ENCODE data around the gene KRT26. TPM values are rescaled to one million over a fixed set of nuclear protein-coding genes. Genes with fewer than 3 reads are reported as not detected.

Gene KRT26
- total RNA-seq, 2 donors from 2014 or later: not detected

- Histone ChIP-seq H3K4me1 (ENCODE audit: control insufficient read depth in 1 of 2, low read depth in 2 of 2) (peaks cover 20 to 26% of the 10 kb centered on the region in 2 donors), H3K4me3 (no peak overlapping the region), H3K36me3 (peaks cover 4% of the 10 kb centered on the region), H3K27me3 (replicated peaks; ENCODE audit: insufficient read depth) (no peaks in the 10 kb centered on the region), H3K9me3 (no peaks in the 10 kb centered on the region), H3K27ac (no peak overlapping the region)
- DNase-seq (ENCODE audit: low spot score): no peak
- TF ChIP-seq, protein P1, sequence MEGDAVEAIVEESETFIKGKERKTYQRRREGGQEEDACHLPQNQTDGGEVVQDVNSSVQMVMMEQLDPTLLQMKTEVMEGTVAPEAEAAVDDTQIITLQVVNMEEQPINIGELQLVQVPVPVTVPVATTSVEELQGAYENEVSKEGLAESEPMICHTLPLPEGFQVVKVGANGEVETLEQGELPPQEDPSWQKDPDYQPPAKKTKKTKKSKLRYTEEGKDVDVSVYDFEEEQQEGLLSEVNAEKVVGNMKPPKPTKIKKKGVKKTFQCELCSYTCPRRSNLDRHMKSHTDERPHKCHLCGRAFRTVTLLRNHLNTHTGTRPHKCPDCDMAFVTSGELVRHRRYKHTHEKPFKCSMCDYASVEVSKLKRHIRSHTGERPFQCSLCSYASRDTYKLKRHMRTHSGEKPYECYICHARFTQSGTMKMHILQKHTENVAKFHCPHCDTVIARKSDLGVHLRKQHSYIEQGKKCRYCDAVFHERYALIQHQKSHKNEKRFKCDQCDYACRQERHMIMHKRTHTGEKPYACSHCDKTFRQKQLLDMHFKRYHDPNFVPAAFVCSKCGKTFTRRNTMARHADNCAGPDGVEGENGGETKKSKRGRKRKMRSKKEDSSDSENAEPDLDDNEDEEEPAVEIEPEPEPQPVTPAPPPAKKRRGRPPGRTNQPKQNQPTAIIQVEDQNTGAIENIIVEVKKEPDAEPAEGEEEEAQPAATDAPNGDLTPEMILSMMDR (IDR thresholded peaks at IDR 0.05): no peak
- ATAC-seq (ENCODE audit: insufficient number of reproducible peaks, low FRiP score, low read depth): no peak
These were observed 41.8 kb upstream of the KRT26 start for GRCh38 chr17:40813804-40814203.

- TF ChIP-seq, protein P1 (IDR thresholded peaks at IDR 0.05): no peak
- Histone ChIP-seq H3K4me3 (no peak overlapping the region), H3K9me3 (no peaks in the 10 kb centered on the region), H3K4me1 (ENCODE audit: control insufficient read depth in 1 of 2, low read depth in 2 of 2) (peaks cover 15 to 20% of the 10 kb centered on the region in 2 donors), H3K27ac (no peak overlapping the region), H3K27me3 (replicated peaks; ENCODE audit: insufficient read depth) (no peaks in the 10 kb centered on the region), H3K36me3 (peaks cover 4% of the 10 kb centered on the region)
- no peak for DNase-seq (ENCODE audit: low spot score)
- ATAC-seq (ENCODE audit: insufficient number of reproducible peaks, low FRiP score, low read depth): no peak
These were observed 40.6 kb upstream of the KRT26 start for GRCh38 chr17:40812639-40813038.

- TF ChIP-seq, protein P1 (IDR thresholded peaks at IDR 0.05): no peak
- Histone ChIP-seq H3K9me3 (no peaks in the 10 kb centered on the region), H3K36me3 (no peaks in the 10 kb centered on the region), H3K27me3 (replicated peaks; ENCODE audit: insufficient read depth) (no peaks in the 10 kb centered on the region), H3K27ac (peak overlapping the region in 1 of 2 donors; percentile 41), H3K4me3 (no peak overlapping the region), H3K4me1 (ENCODE audit: control insufficient read depth in 1 of 2, low read depth in 2 of 2) (peaks cover 14 to 16% of the 10 kb centered on the region in 2 donors)
- no peak for DNase-seq (ENCODE audit: low spot score)
- no peak for ATAC-seq (ENCODE audit: insufficient number of reproducible peaks, low FRiP score, low read depth)
These were observed 38.5 kb upstream of the KRT26 start for GRCh38 chr17:40810494-40810893.

DNA sequence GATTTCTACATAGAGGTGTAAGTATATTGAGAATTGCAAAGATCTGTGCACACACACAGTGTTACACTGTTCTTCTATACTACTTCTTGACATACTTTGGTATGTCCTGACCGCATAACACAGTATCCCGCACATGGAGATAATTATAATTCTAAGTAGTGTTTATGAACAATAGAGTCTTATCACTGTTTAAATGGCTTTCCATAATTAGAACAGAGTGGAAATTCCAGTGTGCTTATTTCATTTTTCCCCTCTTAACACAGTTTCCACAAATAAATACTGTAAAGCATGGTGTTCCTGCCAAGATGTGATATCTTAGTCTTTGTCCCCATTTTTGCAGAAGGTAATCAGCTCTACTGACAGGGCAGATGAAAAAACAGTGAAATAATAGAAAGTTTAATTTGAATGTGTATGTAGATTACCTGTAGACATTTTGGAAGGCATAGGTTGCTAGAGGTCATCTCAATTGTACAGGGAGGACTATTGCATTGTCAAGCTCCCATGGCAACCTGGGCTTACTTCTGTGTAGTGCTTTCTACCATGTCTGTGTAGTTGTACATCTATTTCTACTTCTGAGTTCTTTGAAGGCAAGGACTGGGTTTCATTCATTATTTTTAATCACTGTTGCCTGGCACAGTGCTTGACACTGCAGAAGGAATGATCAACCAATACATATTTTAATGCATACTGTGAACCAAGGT, 37.9 kb upstream of the KRT26 start:
- no peak overlapping the region for H3K4me3 ChIP-seq
- DNase-seq (ENCODE audit: low spot score) (no peak), ATAC-seq (ENCODE audit: insufficient number of reproducible peaks, low FRiP score, low read depth) (no peak)
- no peaks in the 10 kb centered on the region for H3K36me3 ChIP-seq
- H3K27ac ChIP-seq: peak overlapping the region in 1 of 2 donors; percentile 41
- H3K9me3 ChIP-seq: no peaks in the 10 kb centered on the region
- TF ChIP-seq, protein P1 (IDR thresholded peaks at IDR 0.05): no peak
- peaks cover 14 to 16% of the 10 kb centered on the region in 2 donors for H3K4me1 ChIP-seq (ENCODE audit: control insufficient read depth in 1 of 2, low read depth in 2 of 2)
- H3K27me3 ChIP-seq (replicated peaks; ENCODE audit: insufficient read depth): no peaks in the 10 kb centered on the region

DNA sequence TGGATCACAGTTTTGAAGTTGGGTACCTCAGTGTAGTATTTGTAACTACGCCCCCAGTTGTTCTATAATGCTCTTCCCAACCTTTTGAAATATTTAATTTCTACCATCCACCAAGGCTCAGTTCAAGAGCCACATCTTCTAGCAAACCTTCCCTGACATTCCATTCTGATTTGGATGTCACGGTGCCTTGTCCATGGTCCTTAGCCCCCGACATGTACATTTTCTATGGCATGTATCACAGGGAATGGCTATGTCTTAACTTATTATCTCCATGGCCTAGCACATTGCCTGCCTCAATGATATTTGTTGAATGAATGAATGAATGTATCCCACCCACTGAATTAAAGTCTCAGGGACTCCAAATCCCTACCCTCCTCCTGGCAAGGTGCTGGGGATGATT, 34.1 kb upstream of the KRT26 start:
- no peak overlapping the region for H3K27ac ChIP-seq
- peaks cover 14 to 16% of the 10 kb centered on the region in 2 donors for H3K4me1 ChIP-seq (ENCODE audit: control insufficient read depth in 1 of 2, low read depth in 2 of 2)
- no peak overlapping the region for H3K4me3 ChIP-seq
- TF ChIP-seq, protein P1 (IDR thresholded peaks at IDR 0.05): no peak
- H3K9me3 ChIP-seq: no peaks in the 10 kb centered on the region
- no peaks in the 10 kb centered on the region for H3K27me3 ChIP-seq (replicated peaks; ENCODE audit: insufficient read depth)
- no peak for DNase-seq (ENCODE audit: low spot score)
- no peak for ATAC-seq (ENCODE audit: insufficient number of reproducible peaks, low FRiP score, low read depth)
- no peaks in the 10 kb centered on the region for H3K36me3 ChIP-seq

Measured in thoracic aorta (tissue), 2 donors.